Body of pancreas (tissue), 4 donors: Measurements from ENCODE around the gene MACROH2A1.

Experiments used
- POLR2A ChIP-seq, 3 donors: fragments of 450-650 bp; IDR thresholded peaks; one replicate each; pipeline ENCODE4 v1.6.1; 2016; ENCODE audit warnings: antibody characterized with exemption in 3 of 3, mild to moderate bottlenecking in 2 of 3
- TF ChIP-seq, protein P1 (sequence below), 7 experiments: fragments of 450-650 bp in 4 of 7; fragments of 200-600 bp in 3 of 7; sonication (generic) in 3 of 7; IDR thresholded peaks; one replicate each; pipeline ENCODE4 v1.5.1; 2016 to 2019; ENCODE audit warnings: antibody characterized with exemption in 7 of 7

DNA sequence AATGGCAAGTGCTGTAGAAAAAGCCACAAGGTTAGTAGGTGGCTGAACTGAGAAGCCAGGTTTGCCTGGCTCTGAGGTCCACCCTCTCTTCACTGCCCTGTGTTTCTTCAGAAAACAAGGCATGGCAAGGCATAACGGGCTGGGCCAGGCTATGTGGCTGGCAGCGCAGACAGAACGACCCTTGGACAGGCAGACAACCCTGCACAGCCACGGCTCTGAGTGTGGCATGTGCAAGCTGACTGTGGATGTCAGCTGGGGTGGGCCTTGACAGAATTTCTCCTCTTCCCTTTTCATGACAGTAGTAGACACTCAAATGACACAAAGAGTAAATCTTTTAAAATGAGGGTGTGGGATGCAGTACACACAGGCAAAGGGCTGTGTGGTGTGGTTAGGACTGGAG is 81.7 kb downstream of the MACROH2A1 start:
- TF ChIP-seq, protein P1, sequence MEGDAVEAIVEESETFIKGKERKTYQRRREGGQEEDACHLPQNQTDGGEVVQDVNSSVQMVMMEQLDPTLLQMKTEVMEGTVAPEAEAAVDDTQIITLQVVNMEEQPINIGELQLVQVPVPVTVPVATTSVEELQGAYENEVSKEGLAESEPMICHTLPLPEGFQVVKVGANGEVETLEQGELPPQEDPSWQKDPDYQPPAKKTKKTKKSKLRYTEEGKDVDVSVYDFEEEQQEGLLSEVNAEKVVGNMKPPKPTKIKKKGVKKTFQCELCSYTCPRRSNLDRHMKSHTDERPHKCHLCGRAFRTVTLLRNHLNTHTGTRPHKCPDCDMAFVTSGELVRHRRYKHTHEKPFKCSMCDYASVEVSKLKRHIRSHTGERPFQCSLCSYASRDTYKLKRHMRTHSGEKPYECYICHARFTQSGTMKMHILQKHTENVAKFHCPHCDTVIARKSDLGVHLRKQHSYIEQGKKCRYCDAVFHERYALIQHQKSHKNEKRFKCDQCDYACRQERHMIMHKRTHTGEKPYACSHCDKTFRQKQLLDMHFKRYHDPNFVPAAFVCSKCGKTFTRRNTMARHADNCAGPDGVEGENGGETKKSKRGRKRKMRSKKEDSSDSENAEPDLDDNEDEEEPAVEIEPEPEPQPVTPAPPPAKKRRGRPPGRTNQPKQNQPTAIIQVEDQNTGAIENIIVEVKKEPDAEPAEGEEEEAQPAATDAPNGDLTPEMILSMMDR (IDR thresholded peaks at IDR 0.05) = no peak
- TF ChIP-seq POLR2A (IDR thresholded peaks at IDR 0.05) = no peak
